ENCODE measurements around the gene TREM2. TPM values are rescaled to one million over a fixed set of nuclear protein-coding genes. Genes with fewer than 3 reads are reported as not detected.
"Not testable (repeated sequence)": the region's sequence is repeated elsewhere in the genome, so short reads cannot be mapped to it uniquely, and the experiment has no call there.

Gene TREM2
- total RNA-seq, 1 experiment from 2014 or later = not detected

GRCh38 chr6:41153992-41154625 lies 8.8 kb downstream of the TREM2 start, which contains the start of gene TREML1:
Gene TREML1, minus strand, starts transcription at chr6:41154347. Its CDS starts 59 bp downstream, at chr6:41154288.
- DNase-seq (ENCODE audit: low spot score) = no peak

- no peak for DNase-seq (ENCODE audit: low spot score)
Observed at GRCh38 chr6:41153451-41153850, 9.5 kb downstream of the TREM2 start.

- no peak for DNase-seq (ENCODE audit: low spot score)
Observed at GRCh38 chr6:41150671-41151070, 12.2 kb downstream of the TREM2 start.

DNA sequence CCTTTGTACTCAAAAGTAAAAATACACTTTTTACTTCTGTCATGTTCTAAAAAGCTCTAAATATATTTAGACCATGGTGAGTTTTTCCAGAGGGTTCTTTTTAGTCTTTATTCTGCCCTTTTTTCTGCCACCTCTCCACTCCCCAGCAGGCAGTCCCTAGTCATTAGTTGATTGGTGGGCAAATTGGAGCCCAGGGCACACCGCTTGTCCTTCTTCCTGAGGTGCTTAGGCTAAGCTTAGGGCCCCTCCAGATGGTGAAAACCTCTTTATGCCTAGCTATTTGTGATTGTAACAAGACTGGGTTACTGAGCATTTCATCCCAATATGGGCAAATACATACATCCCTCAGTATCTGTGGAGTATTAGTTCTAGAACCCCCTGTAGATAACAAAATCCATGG lies 15.0 kb downstream of the TREM2 start:
- DNase-seq (ENCODE audit: low spot score) = no peak

DNA sequence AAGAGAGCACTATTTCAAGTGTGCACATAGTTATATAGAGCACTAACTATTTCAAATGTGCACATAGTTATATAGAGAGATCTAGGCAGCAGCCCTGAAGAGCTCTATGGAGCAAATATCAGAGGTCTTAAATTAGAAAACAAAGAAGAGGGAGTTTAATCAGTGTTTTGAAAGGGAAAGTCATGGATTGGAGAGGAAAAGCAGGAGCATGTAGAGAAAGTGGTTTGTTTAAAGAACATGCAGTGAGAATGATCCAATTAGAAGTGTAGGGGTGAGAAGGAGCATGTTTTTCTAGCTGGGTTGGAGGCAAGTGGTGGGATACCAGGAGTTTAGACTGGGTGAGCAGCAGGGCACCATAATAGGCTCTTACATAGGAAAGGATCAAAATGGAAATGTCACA lies 26.0 kb downstream of the TREM2 start:
- no peak for DNase-seq (ENCODE audit: low spot score)

DNA sequence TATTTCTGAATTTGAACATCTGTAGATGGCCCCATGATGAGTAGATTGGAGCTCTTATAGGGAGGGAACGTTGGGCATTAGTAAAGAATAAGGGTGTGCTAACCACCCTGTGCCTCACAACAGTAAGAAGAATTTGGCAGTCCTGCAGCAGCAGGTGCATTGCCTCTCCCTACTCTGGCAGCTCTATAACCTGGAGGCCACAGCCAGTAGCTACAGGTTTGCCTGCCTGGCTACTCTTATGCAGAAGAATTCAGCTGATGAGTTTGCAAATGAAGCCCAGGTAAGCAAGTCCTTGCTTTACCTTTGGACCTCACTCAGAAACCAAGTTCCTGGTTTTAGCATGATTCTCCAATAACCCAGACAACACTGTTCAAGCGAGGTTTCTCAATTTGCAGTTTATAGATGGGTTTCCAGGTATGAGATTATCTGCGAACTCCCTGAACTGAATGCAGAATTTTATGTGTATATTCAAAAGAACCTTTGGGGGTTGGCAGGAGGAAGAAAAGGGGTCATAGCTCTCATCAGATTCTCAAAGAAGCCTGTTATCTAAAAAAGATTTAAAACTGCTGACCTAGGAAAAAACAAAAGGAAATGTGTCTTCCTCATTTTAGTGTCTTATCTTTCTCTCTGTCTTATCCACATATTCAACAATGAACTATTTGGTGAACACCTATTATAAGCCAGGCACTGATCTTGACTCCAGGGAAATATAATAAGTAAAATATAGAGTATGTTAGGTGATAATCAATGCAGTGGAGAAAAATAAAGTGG lies 27.7 kb downstream of the TREM2 start:
- no peak for DNase-seq (ENCODE audit: low spot score)

DNA sequence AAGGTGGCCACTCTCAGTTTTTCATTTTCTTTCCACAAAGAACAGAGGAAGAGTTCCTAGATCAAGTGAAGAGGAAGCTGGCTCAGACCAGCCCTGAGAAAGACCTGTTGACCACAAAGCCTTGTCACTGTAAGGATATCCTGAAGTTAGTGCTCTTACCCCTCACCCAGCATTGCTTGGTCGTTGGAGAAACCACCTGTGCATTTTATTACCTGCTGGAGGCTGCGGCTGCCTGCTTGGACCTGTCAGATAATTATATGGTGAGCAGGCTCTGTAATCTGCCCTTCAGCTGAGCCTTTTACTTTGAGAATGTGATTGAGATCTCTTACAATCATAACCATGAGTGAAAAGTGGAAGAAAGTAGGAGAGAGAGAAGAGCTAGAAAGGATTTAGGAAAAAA lies 30.7 kb downstream of the TREM2 start:
- no peak for DNase-seq (ENCODE audit: low spot score)

DNA sequence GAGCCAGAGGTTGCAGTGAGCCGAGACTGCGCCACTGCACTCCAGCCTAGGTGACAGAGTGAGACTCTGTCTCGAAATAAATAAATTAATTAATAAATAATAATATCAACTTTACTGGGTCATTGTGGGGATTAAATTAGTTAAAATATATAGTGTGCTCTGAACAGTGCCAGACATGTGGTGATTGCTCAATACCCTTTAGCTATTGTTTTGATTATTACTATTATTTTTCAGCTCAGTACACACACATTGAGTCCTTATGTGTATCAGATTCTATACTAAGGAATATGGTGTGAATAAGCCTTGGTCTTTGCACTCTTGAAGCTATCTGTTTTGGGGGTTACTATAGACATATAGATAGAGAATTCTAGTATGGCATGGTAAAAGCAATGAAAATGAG lies 37.6 kb downstream of the TREM2 start:
- no peak for DNase-seq (ENCODE audit: low spot score)

GRCh38 chr6:41122918-41123317 lies 40.0 kb downstream of the TREM2 start:
- DNase-seq (ENCODE audit: low spot score) = no peak

DNA sequence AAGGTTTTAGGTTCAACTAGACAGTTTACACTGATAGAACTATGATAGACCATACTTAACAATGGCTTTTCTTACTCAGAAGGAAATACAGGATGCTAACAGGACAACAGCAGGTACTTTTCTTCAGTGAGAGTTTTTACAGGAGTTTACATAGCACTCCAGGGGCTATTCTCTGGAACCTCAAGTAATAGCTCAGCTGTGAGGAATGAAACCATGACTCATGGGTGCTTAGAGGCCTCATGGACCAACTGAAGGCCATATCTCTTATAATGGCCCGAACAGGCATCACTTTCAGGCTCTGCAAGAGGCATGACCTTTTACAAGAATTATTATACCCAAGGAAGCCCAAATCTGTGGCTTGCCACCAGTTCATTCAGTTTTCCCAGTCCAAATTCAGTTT lies 40.5 kb downstream of the TREM2 start:
- no peak for DNase-seq (ENCODE audit: low spot score)

DNA sequence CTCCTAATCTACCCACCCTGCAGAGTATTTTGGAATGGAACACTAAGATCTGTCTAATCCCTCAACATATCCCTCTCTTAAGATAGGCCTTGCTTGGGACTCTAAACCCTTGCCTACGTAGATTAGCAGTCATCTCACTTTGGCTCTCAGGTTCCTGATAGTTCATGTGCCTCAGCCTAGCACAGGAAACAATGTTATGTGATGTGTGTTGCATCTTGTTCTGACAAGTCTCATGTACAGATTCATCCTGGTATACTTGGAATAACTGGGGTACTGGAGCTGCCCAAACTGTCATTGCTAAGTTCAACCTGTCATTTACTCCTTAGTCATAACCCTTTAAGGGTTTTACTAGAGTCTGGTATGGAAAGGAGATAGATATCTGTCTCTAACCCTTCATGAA lies 42.9 kb downstream of the TREM2 start:
- DNase-seq (ENCODE audit: low spot score) = no peak

GRCh38 chr6:41119508-41119907 lies 43.4 kb downstream of the TREM2 start:
- DNase-seq (ENCODE audit: low spot score) = no peak

GRCh38 chr6:41115027-41115426 lies 47.9 kb downstream of the TREM2 start:
- not testable (repeated sequence) for DNase-seq (ENCODE audit: low spot score)

DNA sequence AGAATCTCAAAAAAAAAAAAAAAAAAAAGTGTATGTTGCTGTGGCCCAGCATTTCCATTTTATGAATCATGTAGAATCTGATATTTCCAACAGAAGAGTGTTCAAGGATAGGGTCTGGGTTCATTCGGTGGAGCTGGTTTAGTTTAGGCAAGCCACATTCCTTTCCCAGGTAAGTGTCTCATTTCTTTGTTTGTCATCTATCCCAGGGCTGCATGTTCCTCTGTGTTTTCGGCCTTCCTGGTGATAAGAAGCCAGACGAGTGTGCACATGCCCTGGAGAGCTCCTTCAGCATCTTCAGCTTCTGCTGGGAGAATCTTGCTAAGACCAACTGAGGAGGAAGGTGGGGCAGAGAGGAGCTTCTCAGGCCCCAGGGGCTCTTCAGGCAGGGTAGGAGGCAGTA lies 51.9 kb downstream of the TREM2 start:
- DNase-seq (ENCODE audit: low spot score) = no peak

Other genes starting within 250 kb of the TREM2 start
- gene UNC5CL, start 123.9 kb downstream of the TREM2 start, total RNA-seq (2014; rRNA removed; shearing (Covaris generic)) = 0.25 and 0.27 TPM in 2 replicates
- not detected in 2 replicates for gene TSPO2, start 120.6 kb downstream of the TREM2 start, total RNA-seq (2014; rRNA removed; shearing (Covaris generic))
- gene APOBEC2, start 109.9 kb downstream of the TREM2 start, total RNA-seq (2014; rRNA removed; shearing (Covaris generic)) = not detected in 2 replicates
- 18.9 and 24.6 TPM in 2 replicates for gene OARD1, start 90.8 kb downstream of the TREM2 start, total RNA-seq (2014; rRNA removed; shearing (Covaris generic))
- gene NFYA, start 90.1 kb downstream of the TREM2 start, total RNA-seq (2014; rRNA removed; shearing (Covaris generic)) = 14.0 and 21.6 TPM in 2 replicates
- not detected in 2 replicates for gene TREML1, start 8.8 kb downstream of the TREM2 start, total RNA-seq (2014; rRNA removed; shearing (Covaris generic))
- gene TREML2, start 38.0 kb upstream of the TREM2 start, total RNA-seq (2014; rRNA removed; shearing (Covaris generic)) = 0.10 TPM in 1 of 2 replicates, not detected in the other
- gene TREML4, start 65.2 kb upstream of the TREM2 start, total RNA-seq (2014; rRNA removed; shearing (Covaris generic)) = 0.46 and 0.58 TPM in 2 replicates
- 0.52 TPM in 1 of 2 replicates, not detected in the other for gene TREM1, start 123.6 kb upstream of the TREM2 start, total RNA-seq (2014; rRNA removed; shearing (Covaris generic))
- gene NCR2, start 172.5 kb upstream of the TREM2 start, total RNA-seq (2014; rRNA removed; shearing (Covaris generic)) = not detected in 2 replicates